Activated gamma-delta T cell treated with Interleukin-2 at 50 U/mL for 16 hours (primary cell): ENCODE results near the gene THSD4.

Experiments
- DNase-seq: peaks from one replicate; pipeline ENCODE4 v3.0.0-alpha.2; 2020

THSD4 gene

DNA sequence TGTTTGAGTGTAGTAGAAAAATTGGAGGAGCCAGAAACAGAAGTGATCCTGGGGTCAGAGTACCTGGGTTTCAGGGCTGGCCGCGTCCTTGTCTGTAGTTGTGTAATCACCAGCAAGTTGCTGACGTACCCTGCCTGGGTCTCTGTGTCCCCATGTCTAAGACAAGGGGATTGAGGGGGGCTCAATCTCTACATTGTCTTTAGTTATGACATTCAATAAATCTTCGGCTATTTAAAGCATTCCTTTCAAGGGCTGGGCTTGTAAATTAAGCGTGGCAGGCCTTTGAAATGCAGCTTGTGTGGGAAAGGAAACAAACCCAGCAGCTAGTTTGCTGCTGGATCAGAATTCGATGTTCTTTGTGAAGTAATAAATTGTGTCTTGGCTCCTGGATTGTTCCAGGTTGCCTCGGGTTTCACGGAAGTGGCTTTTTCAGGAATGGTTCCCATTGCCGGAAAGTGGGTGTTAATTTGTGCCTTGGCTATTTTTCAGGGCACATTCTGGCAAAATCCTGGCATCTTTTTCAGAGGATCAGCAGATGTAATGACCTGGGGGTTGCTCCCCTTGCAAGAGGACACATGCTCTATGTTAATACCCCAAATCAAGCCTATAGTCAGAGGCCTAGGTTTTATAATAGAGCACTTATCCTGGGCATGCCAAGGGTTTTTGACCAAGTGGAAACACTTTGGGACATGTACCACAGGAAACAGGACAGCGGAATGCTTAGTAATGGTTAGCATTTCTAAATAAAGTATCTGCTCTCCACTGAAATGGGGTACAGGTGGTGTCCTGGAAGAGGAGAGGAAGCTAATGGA lies 400.3 kb downstream of the THSD4 start:
- DNase-seq: no peak

DNA sequence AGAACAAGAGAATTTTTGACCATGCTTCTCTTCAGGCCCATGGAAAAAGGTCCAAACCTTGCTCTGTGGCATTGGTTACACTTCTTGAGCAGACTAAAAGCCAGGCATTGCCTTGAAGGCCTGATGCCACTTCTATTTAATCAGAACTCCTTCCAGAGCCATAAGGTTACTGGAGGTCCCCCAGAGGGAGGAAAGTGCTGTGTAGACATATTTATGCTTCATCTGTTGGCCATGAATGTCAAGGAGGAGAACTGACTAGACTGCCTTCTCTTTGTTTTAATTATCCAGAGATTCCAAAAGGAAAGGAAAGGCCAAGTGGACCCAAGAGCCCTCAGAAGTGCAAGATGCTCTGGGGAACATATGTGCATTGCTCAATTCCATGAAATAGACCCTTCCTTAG lies 402.5 kb downstream of the THSD4 start:
- DNase-seq: no peak

DNA sequence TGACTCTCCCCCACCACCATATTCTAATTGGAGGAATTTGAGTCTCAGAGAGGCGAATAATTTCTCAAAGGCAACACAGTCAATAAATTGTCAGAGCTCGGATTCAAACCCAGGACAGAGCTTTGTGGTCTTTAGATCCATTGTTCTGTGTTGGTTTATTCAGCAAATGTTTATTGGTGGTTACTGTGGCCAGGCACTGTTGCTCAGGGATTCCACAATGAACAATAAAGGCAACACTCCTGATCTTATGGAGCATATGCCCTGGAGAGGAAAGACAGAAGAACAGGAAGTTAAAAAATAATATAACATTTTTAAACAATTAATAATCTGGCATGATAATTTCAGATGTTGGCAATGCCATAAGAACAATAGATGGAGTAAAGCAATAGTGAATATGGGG lies 403.4 kb downstream of the THSD4 start:
- no peak for DNase-seq

DNA sequence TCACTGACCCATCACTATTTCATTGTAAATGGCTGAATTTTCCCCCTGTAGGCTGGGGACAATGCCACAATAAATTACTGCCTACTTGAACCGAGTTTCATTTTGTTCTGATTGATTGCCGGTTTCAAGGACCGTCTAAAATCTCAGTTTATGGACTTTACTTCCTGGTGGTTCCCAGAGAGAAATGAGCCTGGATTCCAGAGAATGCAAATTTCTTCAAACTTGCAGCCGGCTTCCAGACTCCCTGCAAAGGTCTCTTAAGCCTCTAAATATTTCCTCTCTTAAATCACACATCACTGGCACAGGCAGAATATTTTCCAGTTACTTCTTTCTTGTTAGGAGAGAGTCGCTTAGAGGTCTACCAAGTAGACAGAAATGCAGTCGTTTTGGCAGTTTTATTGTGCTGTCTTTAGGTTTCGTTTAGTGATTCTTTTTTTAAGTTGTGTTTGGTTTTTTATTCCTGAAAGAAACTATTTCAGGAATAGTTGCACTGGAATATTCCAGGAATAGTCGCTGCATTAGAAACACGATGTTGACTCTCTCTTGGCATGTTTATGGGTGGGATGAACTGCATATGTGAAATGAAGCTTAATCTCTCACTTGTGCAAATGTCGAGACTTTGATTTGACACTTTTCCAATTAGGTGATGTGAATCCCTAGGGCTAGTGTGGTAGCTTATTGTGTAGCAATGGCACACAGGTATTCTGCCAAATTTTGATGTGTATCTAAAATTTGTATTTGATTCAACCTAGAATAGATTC lies 411.0 kb downstream of the THSD4 start:
- DNase-seq: no peak

DNA sequence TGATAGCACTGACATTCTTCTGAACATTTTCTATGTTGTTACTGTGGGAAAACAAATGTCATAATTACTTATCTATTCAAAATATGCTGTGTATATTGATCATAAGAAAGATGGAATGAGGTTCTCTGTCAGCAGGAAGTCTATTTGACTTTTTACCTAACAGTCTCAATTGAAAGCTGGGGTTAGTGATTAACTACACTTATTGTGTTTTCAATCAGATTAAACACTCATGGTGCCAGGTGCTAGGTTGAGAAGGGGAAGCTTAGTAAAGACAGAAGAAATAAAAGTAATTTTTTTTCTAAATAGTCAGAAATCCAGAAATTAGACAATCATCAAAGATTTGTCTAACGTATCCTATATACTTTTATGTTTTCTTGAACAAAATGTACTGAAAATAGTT lies 414.1 kb downstream of the THSD4 start:
- DNase-seq: no peak

DNA sequence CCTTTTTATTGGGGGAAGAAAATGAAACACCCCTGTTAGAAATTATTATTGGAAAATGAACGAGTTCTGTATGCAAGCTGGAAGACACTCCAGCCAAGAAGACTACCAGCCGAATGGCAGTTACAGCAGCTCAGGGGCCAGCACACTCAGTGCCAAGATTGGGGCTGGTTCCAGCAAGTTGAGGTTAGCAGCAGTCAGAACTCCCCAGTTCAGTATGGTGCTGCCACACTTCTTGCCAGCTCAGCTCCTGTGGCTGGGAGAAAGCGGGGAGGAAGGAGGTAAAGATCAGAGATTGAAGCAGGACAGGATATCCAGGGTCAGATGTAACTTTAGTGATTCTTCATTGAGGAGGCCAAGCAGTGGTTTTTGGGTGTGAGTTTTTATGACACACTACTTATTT lies 414.8 kb downstream of the THSD4 start:
- no peak for DNase-seq

DNA sequence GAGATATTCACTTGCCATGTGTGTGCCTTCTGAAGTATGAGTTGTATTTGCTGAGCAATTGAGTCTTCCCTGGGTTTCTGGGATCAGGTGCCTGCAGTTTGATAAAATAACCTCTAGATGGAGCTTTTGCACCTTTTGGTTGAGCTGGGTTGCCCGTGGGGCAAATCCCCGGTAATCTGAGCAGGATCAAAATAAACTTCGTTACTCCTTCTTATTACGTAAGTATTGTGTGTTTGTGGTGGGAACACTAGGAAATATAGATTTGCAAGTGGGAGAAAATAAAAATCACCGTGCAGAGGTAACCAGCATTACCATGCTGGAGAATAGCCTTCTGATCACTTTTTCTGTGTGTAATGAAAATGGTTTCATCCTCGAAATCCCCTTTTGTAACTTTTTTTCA lies 417.7 kb downstream of the THSD4 start:
- DNase-seq: no peak

DNA sequence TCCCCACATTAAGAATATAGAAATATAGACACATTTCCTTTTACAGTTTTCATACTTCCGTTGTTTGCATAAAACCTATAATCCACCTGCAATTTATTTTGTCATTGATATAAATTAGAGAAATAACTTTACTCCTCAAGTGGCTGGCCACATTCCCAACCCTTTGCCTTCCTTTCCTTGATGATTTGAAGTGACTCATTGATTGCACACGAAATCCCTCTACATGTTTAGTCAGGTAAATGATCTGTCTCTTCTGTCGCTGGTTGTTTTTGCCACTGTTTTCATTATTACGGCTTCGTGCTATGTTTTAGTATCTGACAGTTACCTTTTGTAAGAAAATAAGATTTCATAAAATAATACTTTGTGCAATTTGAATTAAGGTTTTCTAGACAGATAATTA lies 422.9 kb downstream of the THSD4 start:
- no peak for DNase-seq

DNA sequence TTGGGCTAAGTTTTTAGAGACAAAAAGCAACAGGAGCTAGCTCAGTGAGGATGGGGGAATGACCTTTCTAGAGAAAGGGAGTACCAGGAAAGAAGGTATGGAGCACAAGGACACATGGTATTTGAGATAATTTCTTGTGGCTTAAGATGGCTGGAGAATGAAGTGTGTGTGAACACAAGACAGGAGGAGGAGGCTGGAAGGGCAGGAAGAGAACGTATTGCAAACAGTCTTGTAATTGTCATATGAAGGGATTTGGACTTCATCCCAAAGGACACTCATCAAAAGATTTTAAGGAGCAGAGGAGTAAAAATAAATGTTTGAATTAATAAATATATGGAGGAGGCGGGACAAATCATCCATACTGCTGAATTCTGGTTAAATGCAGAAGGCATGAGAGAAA lies 426.5 kb downstream of the THSD4 start:
- no peak for DNase-seq

DNA sequence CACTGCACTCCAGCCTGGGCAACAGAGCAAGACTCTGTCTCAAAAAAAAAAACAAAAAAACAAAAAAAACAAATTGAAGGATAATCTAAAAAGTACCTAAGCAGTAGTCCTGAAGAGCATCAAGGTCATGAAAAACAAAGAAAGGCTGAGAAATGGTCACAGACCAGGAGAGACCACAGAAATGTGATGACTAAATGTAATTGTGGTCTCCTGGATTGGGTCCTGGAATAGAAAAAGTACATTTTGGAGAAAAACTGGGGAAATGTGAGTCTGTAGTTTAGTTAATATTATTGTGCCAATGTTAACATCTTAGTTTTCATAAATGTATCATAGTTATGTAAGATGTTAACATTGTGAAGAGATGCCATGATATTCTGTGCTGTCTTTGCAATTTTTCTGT lies 427.6 kb downstream of the THSD4 start:
- no peak for DNase-seq

DNA sequence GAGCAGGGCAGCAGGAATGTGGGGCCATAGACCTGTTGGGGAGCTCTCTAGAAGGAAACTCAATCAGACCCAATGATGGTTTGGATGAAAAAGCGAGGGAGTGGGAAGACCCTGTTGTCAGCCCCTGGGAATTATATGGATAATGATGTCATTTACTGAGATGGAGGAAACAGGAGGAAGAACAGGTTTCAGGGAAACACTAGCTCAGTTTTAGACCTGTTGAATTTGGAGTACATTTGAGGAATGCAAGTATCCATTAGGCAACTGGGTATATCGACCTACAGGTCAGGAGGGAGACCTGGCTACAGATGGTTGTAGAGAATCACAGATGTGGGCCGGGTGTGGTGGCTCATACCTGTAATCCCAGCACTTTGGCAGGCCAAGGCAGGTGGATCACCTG lies 428.1 kb downstream of the THSD4 start:
- no peak for DNase-seq

DNA sequence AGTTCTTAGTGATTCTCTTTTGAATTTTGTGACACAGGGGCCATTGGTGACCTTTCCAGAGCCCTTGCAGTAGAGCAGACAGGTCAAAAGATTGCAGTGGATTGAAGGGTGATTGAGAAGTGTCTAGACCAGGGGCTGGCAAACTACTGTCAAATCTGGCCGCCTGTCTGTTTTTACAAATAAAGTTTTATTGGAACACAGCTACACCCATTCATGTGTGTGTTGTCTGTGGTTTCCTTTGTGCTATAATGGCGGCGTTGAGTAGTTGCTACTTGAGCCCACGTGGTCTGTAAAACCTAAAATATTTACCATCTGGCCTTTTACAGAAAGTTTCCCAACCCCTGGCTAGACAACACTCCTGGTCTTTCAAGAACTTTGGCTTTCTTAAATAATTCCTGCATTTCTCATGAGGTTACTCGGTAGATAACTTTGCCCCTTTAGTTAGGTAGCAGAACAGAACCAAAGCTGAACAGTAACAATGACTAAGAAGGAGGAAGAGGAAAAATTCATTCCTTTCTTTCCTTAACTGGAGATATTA lies 430.0 kb downstream of the THSD4 start:
- no peak for DNase-seq

DNA sequence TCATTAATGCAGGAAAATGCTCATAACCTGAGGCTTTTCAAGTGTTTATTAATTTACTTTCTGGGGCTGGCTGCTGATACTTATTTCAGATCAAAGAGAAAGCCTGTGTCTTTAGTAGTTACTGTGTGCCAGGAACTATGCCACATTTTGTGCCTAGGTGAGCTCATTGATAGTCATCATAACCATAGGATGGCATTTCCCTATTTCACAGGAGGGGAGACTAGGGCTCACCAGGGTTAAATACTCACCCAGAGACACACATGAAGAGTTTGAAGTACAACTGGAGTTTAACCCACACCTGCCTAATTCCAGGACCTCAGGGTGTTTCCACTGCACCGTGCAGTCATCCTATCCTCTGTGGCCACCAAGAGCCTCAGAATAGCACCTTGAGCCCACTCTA lies 430.7 kb downstream of the THSD4 start:
- DNase-seq: no peak

DNA sequence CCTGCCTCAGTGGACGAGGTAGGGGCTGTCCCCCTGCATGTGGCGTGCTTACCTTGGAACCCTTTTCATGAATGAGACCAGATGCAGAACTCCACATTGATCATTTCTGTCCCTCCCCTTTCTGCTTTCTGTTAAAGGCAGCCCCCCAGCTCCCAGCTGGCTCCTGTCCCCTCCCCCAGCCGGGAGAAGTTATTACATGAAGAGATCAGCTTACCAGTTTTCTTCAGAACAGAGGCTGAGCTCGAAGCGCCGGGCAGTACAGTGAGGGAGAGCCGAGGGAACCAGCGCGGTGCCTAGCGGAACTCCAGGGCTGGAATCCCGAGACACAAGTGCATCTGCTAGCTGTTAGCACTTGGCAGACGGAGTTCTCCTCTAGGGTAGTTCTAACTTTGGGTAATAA lies 431.7 kb downstream of the THSD4 start:
- DNase-seq: no peak

DNA sequence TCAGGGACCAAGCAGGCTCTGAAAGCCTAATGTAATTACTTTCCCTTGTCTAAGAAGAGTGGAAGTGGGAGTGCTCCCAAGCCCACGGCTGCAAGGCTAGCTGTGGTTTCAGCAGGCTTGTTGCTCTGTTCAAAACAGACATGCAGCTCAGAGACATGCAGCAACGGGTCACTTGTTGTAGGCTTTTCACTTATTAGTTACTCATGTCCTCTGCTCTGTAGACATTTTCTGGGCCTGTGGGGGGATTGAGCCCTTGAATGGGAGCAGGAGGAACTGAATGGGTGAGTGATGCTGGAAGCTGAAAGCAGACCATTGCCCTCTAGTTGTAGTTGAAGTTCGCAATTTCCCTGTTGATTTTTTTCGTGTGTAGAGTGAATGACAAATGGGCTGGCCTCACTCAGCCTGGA lies 433.1 kb downstream of the THSD4 start:
- no peak for DNase-seq

DNA sequence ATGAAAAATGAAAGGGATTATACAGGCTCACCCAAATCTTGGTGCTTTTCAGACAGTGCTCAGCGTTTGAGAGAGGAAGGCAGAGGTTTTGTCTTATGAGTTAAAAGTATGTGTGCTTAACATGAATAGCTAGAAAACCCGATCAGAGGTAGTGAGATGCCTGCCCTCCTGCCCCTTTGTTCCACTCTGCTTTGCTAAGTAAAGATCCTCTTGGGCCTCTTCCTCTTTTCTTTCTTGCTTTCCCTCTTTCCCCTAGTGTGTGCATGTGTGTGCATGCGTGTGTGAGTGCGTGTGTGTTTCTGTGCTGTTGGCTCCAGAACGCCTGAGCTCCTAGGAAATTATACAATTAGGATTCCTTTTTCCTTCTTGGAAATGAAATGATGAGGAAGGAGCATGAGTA lies 433.8 kb downstream of the THSD4 start:
- DNase-seq: no peak

DNA sequence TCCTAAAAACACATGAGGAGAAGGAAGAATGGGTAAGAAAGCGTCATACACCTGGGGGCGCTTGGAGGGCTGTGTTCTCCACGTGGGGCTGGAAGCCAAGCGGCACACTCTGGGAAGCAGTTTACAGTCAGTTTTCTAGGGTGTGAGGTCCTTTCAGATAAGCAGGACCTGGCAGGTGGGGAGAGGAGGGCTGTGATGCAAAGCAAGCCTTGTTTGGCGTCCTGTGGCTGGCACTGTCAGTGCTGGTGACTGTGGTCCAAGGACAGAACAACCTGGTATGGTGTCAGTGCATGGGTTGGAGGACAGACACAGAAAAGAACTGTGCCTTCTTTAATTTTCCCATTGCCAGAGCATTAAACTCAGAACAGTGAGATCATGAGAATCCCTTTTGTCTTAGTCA lies 434.4 kb downstream of the THSD4 start:
- DNase-seq: no peak

DNA sequence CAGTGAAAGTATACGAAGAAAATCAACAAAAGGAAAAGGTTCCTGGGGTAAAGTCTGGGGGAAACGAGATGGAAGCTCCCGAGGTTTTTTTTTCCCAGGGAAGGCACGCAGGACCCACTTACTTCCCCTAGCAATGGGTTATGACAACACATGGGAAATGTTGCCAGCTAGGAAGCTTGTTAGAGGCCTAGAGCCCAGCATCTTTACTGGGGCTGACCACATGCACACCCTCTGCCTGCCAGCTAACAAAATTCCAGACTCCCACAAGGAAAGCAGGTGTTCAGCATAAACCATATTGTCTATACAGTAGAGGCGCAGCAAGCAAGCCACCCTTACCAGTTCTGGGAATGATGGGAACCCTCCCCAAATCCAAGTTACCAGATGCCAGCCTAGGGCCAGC lies 436.3 kb downstream of the THSD4 start:
- DNase-seq: no peak

DNA sequence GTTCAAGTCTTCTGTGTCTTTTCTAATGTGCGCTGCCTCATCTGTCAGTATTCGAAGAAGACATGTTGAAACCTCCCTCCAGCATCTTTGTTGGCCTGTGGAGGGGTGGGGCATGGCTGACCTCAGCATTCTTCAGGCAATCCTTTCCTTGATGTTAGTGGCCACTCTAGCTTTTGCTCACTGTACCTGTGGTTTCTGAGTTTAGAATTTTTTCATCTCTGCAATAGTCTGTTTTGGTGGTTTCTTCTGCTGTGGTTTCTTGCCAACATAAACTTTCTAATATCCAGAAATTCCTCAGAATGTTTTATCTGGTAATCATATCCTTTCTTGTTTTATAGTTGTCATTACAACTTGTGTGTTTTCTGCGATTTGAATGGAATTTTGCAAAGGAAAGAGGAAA lies 443.8 kb downstream of the THSD4 start:
- no peak for DNase-seq

DNA sequence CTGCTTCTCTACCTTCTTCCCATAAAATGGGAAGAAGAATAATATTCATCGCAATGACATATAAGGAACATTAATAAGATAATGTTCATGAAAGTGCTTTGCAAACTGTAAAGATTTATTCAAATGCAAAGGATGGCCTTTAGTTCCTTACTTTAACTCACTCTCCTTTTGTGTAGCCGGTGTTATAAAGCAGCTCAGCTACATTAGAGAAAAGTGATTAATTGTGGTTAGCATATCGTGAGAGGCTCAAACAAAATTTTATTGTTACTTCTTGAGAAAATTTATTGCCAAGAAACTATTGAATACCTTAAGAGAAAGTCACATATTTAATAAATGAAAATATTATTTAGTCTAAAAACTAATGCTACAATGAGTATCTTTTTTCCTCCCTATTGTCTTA lies 444.3 kb downstream of the THSD4 start:
- no peak for DNase-seq

DNA sequence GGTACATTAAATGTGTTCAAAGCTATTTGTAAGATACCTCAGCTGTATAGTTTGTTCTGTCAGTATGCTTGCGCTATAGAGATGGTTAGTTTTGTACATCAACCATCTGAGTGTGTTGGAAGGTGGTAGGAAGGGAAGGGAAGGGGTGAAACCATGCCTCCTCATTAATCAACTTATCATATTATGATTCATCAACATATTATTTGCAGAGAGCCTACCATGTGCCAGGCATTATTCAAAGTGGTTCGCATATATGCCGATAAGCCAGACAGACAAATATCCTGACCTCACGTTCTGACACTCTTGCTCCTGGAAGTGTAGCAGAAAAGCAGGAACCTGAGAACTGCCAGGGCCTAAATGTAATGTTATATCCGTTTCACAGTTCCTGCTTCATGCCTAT lies 447.0 kb downstream of the THSD4 start:
- no peak for DNase-seq

DNA sequence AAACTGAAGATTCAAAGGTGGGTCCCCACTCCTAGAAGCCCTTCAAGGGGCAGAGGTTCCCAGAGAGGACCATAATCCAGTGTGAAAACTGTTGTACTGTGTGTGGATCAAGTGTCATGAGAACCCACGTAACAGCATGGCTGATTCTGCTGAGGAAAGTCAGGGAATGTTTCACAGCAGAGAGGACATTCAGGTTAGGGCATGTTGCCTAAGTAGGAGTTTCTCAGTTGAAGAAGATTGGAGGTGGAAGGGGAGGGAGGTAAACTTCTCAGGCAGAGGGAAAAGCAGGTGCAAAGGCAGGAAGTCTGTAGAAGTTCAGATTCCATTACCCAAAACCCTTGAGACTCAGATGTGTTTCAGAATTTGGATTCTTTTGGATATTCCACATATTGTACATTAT lies 448.9 kb downstream of the THSD4 start:
- DNase-seq: no peak

DNA sequence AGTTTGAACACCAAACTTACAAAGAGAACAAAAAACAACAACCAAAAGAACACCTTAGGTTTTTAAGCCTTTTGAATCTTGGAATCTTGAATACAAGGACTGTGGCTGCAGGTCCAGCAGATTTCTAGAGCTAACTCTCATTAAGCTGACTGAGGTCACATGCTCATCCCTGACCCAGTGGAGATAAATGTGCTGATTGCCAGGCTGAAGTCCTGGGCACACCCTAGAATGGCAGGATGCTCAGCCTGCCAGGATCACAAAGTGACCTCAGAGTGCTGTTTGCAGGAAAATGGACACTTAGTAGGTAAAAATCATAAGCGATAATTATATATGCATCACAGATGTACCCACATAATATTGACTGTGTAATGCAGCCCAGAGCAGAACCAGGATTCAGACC lies 449.7 kb downstream of the THSD4 start:
- no peak for DNase-seq

DNA sequence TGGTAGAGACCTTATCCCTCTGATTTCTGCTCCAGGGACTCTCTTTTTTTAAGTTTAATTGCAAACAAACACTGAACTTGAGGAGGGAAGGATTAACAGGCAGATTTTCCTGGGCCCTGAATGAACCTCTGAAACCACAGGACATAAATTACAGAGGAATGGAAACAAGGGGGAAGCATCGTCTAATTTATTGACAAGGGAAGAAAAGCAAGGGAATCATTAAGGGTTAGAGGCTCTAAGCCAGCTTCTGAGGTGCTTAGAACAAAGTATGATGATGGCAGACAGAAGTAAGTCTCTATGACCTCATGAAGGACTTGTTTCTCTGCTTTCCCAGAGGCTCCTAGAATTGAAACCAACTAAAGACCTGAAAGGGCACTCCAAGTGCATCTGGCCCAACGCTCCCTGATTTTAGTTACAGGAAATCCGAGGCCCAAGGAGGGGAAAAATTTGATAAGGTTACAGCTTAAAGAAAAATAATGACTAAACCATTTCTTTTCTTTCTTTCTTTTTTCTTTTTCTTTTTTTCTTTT lies 450.4 kb downstream of the THSD4 start:
- DNase-seq: no peak
